A549 (cell line): ENCODE results near the gene TLCD2. TPM values are rescaled to one million over a fixed set of nuclear protein-coding genes. Genes with fewer than 3 reads are reported as not detected.

Experiments used
- ATAC-seq, 2 experiments: fragments of 200-7000 bp in 1 of 2; fragments of >200 bp in 1 of 2; cut with Nextera tagmentation in 1 of 2; cut with Tn5 transposase in 1 of 2; 3 replicates each; pipeline versions ENCODE4 v1.8.0 to v1.9.1; 2018 to 2020; ENCODE audit warnings: mild to moderate bottlenecking in 1 of 2, moderate library complexity in 1 of 2
- CTCF ChIA-PET: fragments of 300-600 bp; sonication (Branson Sonifier 250); formaldehyde crosslinking; extraction: SDS; loops from one replicate; lab custom pipeline; 2021; ENCODE audit warnings: antibody characterized with exemption, inconsistent platforms; lab: Yijun Ruan, JAX
- POLR2A ChIA-PET: fragments of 350-600 bp; formaldehyde crosslinking; extraction: SDS; loops from one replicate; lab custom pipeline; 2021; ENCODE audit warnings: antibody characterized with exemption, inconsistent platforms; lab: Yijun Ruan, JAX
- DNase-seq, 2 experiments: peaks; one replicate each; pipeline versions ENCODE4 v3.0.0 to v3.0.0-alpha.2; 2011 to 2016; ENCODE audit warnings: low read depth in 1 of 2, low spot score in 1 of 2
- FAIRE-seq: peaks from 2 replicates; lab custom pipeline; 2011; peaks lifted over from hg19 to GRCh38; lab: Jason Lieb, UNC
- H3K27ac ChIP-seq, 2 experiments: fragments of >200 bp; sonication (Bioruptor Twin); formaldehyde crosslinking; 3 replicates each; pipeline ENCODE4 v1.5.1; 2016 to 2017
- H3K4me1 ChIP-seq: fragments of >200 bp; sonication (Bioruptor Twin); formaldehyde crosslinking; 3 replicates; pipeline ENCODE4 v1.6.1; 2016
- H3K4me2 ChIP-seq: fragments of >200 bp; sonication (Bioruptor Twin); formaldehyde crosslinking; 3 replicates; pipeline ENCODE4 v1.6.1; 2016
- H3K4me3 ChIP-seq: fragments of >200 bp; sonication (Bioruptor Twin); formaldehyde crosslinking; 3 replicates; pipeline ENCODE4 v1.5.1; 2016
- H3K9me3 ChIP-seq: fragments of >200 bp; sonication (Bioruptor Twin); formaldehyde crosslinking; 3 replicates; pipeline ENCODE4 v1.6.1; 2016
- BHLHE40 ChIP-seq: IDR thresholded peaks from 2 replicates; pipeline ENCODE4 v1.6.1; 2012; ENCODE audit warnings: low read depth, low read length, inconsistent platforms
- CBX8 ChIP-seq: fragments of 200-600 bp; sonication (generic); IDR thresholded peaks from 2 replicates; pipeline ENCODE4 v1.6.1; 2016
- CEBPB ChIP-seq, 2 experiments: fragments of >200 bp in 1 of 2; sonication (Bioruptor Twin) in 1 of 2; formaldehyde crosslinking in 1 of 2; IDR thresholded peaks; 2 replicates each; pipeline ENCODE4 v1.6.1; 2012 to 2016
- CHD2 ChIP-seq: fragments of 150-350 bp; IDR thresholded peaks from 2 replicates; pipeline ENCODE4 v1.6.1; 2014; ENCODE audit warnings: low read length; ENCODE audit not compliant: partially characterized antibody
- CHD4 ChIP-seq: fragments of 200-600 bp; sonication (generic); IDR thresholded peaks from 2 replicates; pipeline ENCODE4 v1.6.1; 2016; ENCODE audit warnings: antibody characterized with exemption, mild to moderate bottlenecking, borderline replicate concordance
- CTCF ChIP-seq: fragments of >200 bp; sonication (Bioruptor Twin); formaldehyde crosslinking; IDR thresholded peaks from 3 replicates; pipeline ENCODE4 v1.5.1; 2016
- EHMT2 ChIP-seq: fragments of 200-600 bp; sonication (generic); IDR thresholded peaks from 2 replicates; pipeline ENCODE4 v1.6.1; 2016; ENCODE audit warnings: antibody characterized with exemption, low read depth, mild to moderate bottlenecking, moderate library complexity
- EP300 ChIP-seq, 2 experiments: fragments of >200 bp; sonication (Bioruptor Twin); formaldehyde crosslinking; IDR thresholded peaks; 2 replicates in 1 of 2; 3 replicates in 1 of 2; pipeline ENCODE4 v1.6.1; 2016 to 2017
- ESRRA ChIP-seq: fragments of 150-350 bp; IDR thresholded peaks from 2 replicates; pipeline ENCODE4 v1.6.1; 2014; ENCODE audit warnings: mild to moderate bottlenecking, low read length, borderline replicate concordance
- FOSB ChIP-seq: fragments of 250-450 bp; sonication (Bioruptor Pico); IDR thresholded peaks from 2 replicates; pipeline ENCODE4 v1.5.0; 2020; ENCODE audit warnings: mild to moderate bottlenecking, moderate library complexity
- FOSL2 ChIP-seq, 2 experiments: fragments of 450-650 bp in 1 of 2; fragments of >200 bp in 1 of 2; sonication (Bioruptor Twin) in 1 of 2; formaldehyde crosslinking; IDR thresholded peaks; 2 replicates each; pipeline versions ENCODE4 v1.5.0 to v1.6.1; 2016 to 2020; ENCODE audit warnings: mild to moderate bottlenecking in 1 of 2, moderate library complexity in 1 of 2
- FOXS1 ChIP-seq: fragments of 250-450 bp; sonication (Bioruptor Pico); IDR thresholded peaks from 2 replicates; pipeline ENCODE4 v1.5.0; 2020; ENCODE audit warnings: mild to moderate bottlenecking, moderate library complexity
- GATA3 ChIP-seq: IDR thresholded peaks from 2 replicates; pipeline ENCODE4 v1.6.1; 2012; ENCODE audit warnings: borderline replicate concordance
- HEYL ChIP-seq: fragments of 250-450 bp; sonication (Bioruptor Pico); IDR thresholded peaks from 2 replicates; pipeline ENCODE4 v1.8.0; 2021; ENCODE audit warnings: mild to moderate bottlenecking, moderate library complexity
- HMGXB4 ChIP-seq: fragments of 250-450 bp; sonication (Bioruptor Pico); IDR thresholded peaks from 2 replicates; pipeline ENCODE4 v1.5.0; 2021; ENCODE audit warnings: mild to moderate bottlenecking, moderate library complexity, borderline replicate concordance
- KDM5A ChIP-seq: fragments of 200-600 bp; sonication (generic); IDR thresholded peaks from 2 replicates; pipeline ENCODE4 v1.6.1; 2016; ENCODE audit warnings: antibody characterized with exemption, mild to moderate bottlenecking
- MAFK ChIP-seq: fragments of 450-650 bp; IDR thresholded peaks from 2 replicates; pipeline ENCODE4 v1.6.1; 2014; ENCODE audit not compliant: partially characterized antibody
- MAX ChIP-seq: IDR thresholded peaks from 2 replicates; pipeline ENCODE4 v1.6.1; 2012
- MAZ ChIP-seq: fragments of 150-350 bp; IDR thresholded peaks from 2 replicates; pipeline ENCODE4 v1.6.1; 2014; ENCODE audit warnings: antibody characterized with exemption, low read depth, low read length, borderline replicate concordance
- MYC ChIP-seq: IDR thresholded peaks from 2 replicates; pipeline ENCODE4 v1.6.1; 2012; ENCODE audit warnings: mild to moderate bottlenecking, inconsistent platforms, low read length, improper control_type of control experiment, borderline replicate concordance
- NFE2L2 ChIP-seq: fragments of 150-350 bp; conservative IDR thresholded peaks from 2 replicates; pipeline ENCODE4 v1.6.1; 2014; ENCODE audit warnings: low read length
- NR3C1 ChIP-seq: fragments of >200 bp; sonication (Bioruptor Twin); formaldehyde crosslinking; IDR thresholded peaks from 3 replicates; pipeline ENCODE4 v1.6.1; 2017
- PHF8 ChIP-seq: fragments of 200-600 bp; sonication (generic); IDR thresholded peaks from 2 replicates; pipeline ENCODE4 v1.6.1; 2016; ENCODE audit warnings: low read depth, mild to moderate bottlenecking, antibody characterized with exemption, moderate library complexity, borderline replicate concordance
- RAD21 ChIP-seq, 2 experiments: fragments of >200 bp in 1 of 2; sonication (Bioruptor Twin) in 1 of 2; formaldehyde crosslinking in 1 of 2; IDR thresholded peaks in 1 of 2; conservative IDR thresholded peaks in 1 of 2; 2 replicates in 1 of 2; 3 replicates in 1 of 2; pipeline ENCODE4 v1.6.1; 2012 to 2018; ENCODE audit warnings: inconsistent platforms in 1 of 2
- REST ChIP-seq: fragments of 200-600 bp; sonication (generic); IDR thresholded peaks from 2 replicates; pipeline ENCODE4 v1.6.1; 2016; ENCODE audit warnings: antibody characterized with exemption, mild to moderate bottlenecking, moderate library complexity
- RNF2 ChIP-seq: fragments of 200-600 bp; sonication (generic); IDR thresholded peaks from 2 replicates; pipeline ENCODE4 v1.6.1; 2016; ENCODE audit warnings: low read depth, mild to moderate bottlenecking, antibody characterized with exemption, moderate library complexity, borderline replicate concordance
- SMC3 ChIP-seq: fragments of >200 bp; sonication (Bioruptor Twin); formaldehyde crosslinking; IDR thresholded peaks from 3 replicates; pipeline ENCODE4 v1.6.1; 2018; ENCODE audit warnings: inconsistent platforms
- TP53 ChIP-seq: fragments of 250-450 bp; sonication (Bioruptor Pico); IDR thresholded peaks from 2 replicates; pipeline ENCODE4 v1.5.0; 2021; ENCODE audit warnings: mild to moderate bottlenecking, moderate library complexity
- ZFP36 ChIP-seq: fragments of 450-650 bp; IDR thresholded peaks from 2 replicates; pipeline ENCODE4 v1.6.1; 2014; ENCODE audit warnings: borderline replicate concordance; ENCODE audit not compliant: partially characterized antibody
- WGBS: methylation state at CpG from one replicate; pipeline ENCODE4 v1.1.6; 2017; ENCODE audit errors: missing lambda C conversion rate; 5-methylcytosine and 5-hydroxymethylcytosine counted together
- polyA plus RNA-seq, 4 experiments: library from polyadenylated mRNA; depleted of rRNA in 3 of 4; stranded (reverse); fragments of >200 nt; fragmentation: RNase III in 1 of 4; extraction: RNeasy Plus Mini Kit Qiagen cat#74134 plus additional on column Dnase treatment in 1 of 4; gene quantifications; 2 replicates in 3 of 4; 3 replicates in 1 of 4; pipeline ENCODE4 v1.2.3, GENCODE V29; 2011 to 2017
- TF ChIP-seq, protein P1 (sequence below): fragments of >200 bp; sonication (Bioruptor Twin); formaldehyde crosslinking; IDR thresholded peaks from 2 replicates; pipeline ENCODE4 v1.6.1; 2016

The TLCD2 gene
- polyA plus RNA-seq, 2 of the 4 experiments (the other 2 are of a cell fraction): 3.5 to 4.5 TPM

DNA sequence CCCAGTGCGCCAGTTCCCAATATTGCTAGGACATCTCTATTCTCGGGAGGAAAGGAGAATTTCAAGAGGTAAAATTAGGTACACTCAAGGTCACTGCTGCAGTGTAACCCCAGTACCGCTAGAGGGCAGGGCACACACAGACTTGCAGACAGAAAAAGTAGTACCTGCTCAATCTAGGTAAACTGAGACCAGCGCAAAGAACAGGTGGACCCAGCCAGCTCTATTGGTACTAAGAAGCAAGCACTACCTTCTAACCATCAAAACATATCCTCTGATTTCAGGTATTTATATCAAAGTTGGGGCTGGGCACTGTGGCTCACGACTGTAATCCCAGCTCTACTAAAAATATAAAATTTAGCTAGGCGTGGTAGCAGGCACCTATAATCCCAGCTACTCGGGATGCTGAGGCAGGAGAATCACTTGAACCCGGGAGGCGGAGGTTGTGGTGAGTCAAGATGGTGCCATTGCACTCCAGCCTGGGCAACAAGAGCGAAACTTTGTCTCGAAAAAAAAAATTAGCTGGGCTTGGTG is 10.7 kb upstream of the TLCD2 start:
- Histone ChIP-seq H3K4me3 (no peak overlapping the region), H3K9me3 (no peaks in the 10 kb centered on the region), H3K4me2 (peak overlapping the region; percentile 70), H3K4me1 (peaks cover 29% of the 10 kb centered on the region), H3K27ac (peak overlapping the region; percentile 14 to 67; a peak in 3 of 6 replicates)
- ChIA-PET POLR2A (interaction anchor here (0.6 to 0.7 kb wide), 2 partner anchors 11 to 109 kb away, joined by 3 to 4 read pairs; partner anchors contain the start of genes RPA1 and SMYD4), CTCF (interaction anchor here (0.6 to 23.8 kb wide), 55 partner anchors 9 to 1937 kb away, joined by 3 to 591 read pairs (median 4); partner anchors contain the start of genes RILP, RTN4RL1 and SERPINF1)
- ATAC-seq: no peak
- TF ChIP-seq SMC3: peak; percentile 84
- TF ChIP-seq REST: no peak
- TF ChIP-seq ZFP36: no peak
- TF ChIP-seq MYC: no peak
- no peak for TF ChIP-seq EHMT2
- no peak for TF ChIP-seq BHLHE40
- TF ChIP-seq HMGXB4: no peak
- TF ChIP-seq ESRRA: peak; percentile 97
- TF ChIP-seq CHD4: no peak
- no peak for TF ChIP-seq EP300 (IDR thresholded peaks at IDR 0.05)
- no peak for TF ChIP-seq FOSB (CRISPR knock-in tag)
- TF ChIP-seq KDM5A: no peak
- no peak for TF ChIP-seq FOXS1 (CRISPR knock-in tag)
- TF ChIP-seq RAD21 (conservative IDR thresholded peaks at IDR 0.05 in 1 of 2, IDR thresholded peaks at IDR 0.05 in 1 of 2): peak; percentile 94 to 99
- TF ChIP-seq, protein P1, sequence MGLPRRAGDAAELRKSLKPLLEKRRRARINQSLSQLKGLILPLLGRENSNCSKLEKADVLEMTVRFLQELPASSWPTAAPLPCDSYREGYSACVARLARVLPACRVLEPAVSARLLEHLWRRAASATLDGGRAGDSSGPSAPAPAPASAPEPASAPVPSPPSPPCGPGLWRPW: no peak
- TF ChIP-seq NR3C1: no peak
- TF ChIP-seq FOSL2 (IDR thresholded peaks at IDR 0.05): no peak
- TF ChIP-seq FOSL2 (CRISPR knock-in tag; IDR thresholded peaks at IDR 0.05): no peak
- no peak for TF ChIP-seq HEYL (CRISPR knock-in tag)
- TF ChIP-seq CBX8: no peak
- no peak for TF ChIP-seq MAFK
- no peak for TF ChIP-seq NFE2L2
- no peak for TF ChIP-seq PHF8
- no peak for TF ChIP-seq CHD2
- peak; percentile 99 for TF ChIP-seq CTCF
- no peak for TF ChIP-seq MAZ
- no peak for TF ChIP-seq MAX
- TF ChIP-seq GATA3: no peak
- no peak for TF ChIP-seq RNF2
- TF ChIP-seq TP53 (CRISPR knock-in tag): no peak
- TF ChIP-seq CEBPB (IDR thresholded peaks at IDR 0.05): no peak
- FAIRE-seq: peak; percentile 81
- WGBS: 32% methylated on average over 11 of the region's 11 CpGs
- peak; percentile 56 to 81 for DNase-seq
